HCT116 (cell line): Measurements from ENCODE around the gene RPAP3. TPM values are rescaled to one million over a fixed set of nuclear protein-coding genes. Genes with fewer than 3 reads are reported as not detected.

Experiments
- ATAC-seq: fragments of 200-7000 bp; cut with Tn5 transposase; 2 replicates; pipeline ENCODE4 v1.9.1; 2020; ENCODE audit warnings: mild to moderate bottlenecking, moderate library complexity
- BruUV-seq: library from RNA; stranded (reverse); fragments of 400-500 nt; replicated peaks from 2 replicates; lab custom pipeline; 2021; lab: Mats Ljungman, UMichigan
- CTCF ChIA-PET: fragments of 300-600 bp; sonication (Branson Sonifier 250); formaldehyde crosslinking; loops from one replicate; lab custom pipeline; 2021; ENCODE audit warnings: antibody characterized with exemption; lab: Charles Lee
- POLR2A ChIA-PET: fragments of 300-600, 350-600 bp; sonication (Branson Sonifier 250); formaldehyde crosslinking; loops from one replicate; lab custom pipeline; 2021; ENCODE audit warnings: antibody characterized with exemption; lab: Charles Lee
- RAD21 ChIA-PET, 2 experiments: fragments of 300-600 bp; sonication (Branson Sonifier 250); formaldehyde crosslinking; loops; one replicate each; lab custom pipeline; 2023; ENCODE audit warnings: low total read pairs in 2 of 2; ENCODE audit not compliant: uncharacterized antibody in 2 of 2, unreplicated experiment in 2 of 2, low non-redundant PET in 1 of 2; lab: Charles Lee
- DNase-seq: peaks from one replicate; pipeline ENCODE4 v3.0.0-alpha.2; 2010; ENCODE audit warnings: low read depth, low spot score
- H2AFZ ChIP-seq: fragments of 200-600 bp; shearing (Covaris generic), sonication (generic); 2 replicates; pipeline ENCODE4 v1.6.1; 2017; ENCODE audit warnings: low read depth, mixed run types, mixed read lengths, antibody characterized with exemption, low read length; ENCODE audit not compliant: poor library complexity, severe bottlenecking
- H3K27ac ChIP-seq: 2 replicates; pipeline ENCODE4 v1.5.1; 2012; ENCODE audit warnings: low read depth, low read length
- H3K27me3 ChIP-seq: fragments of 200-600 bp; sonication (generic); 2 replicates; pipeline ENCODE4 v1.6.1; 2016; ENCODE audit warnings: mixed run types, low read length, mixed read lengths; ENCODE audit not compliant: insufficient read depth
- H3K36me3 ChIP-seq, 2 experiments: fragments of 200-500 bp in 1 of 2; fragments of 200-600 bp in 1 of 2; sonication (Bioruptor generic) in 1 of 2; sonication (generic) in 1 of 2; 2 replicates each; pipeline versions ENCODE4 v1.5.1 to v1.6.1; 2014 to 2016; ENCODE audit warnings: low read length in 2 of 2, inconsistent platforms in 1 of 2, mixed read lengths in 1 of 2, mixed run types in 1 of 2; ENCODE audit not compliant: insufficient read depth in 2 of 2, control insufficient read depth in 1 of 2
- H3K4me1 ChIP-seq, 2 experiments: fragments of 200-600 bp in 1 of 2; sonication (generic) in 1 of 2; 2 replicates each; pipeline versions ENCODE4 v1.5.1 to v1.6.1; 2012 to 2017; ENCODE audit warnings: low read length in 2 of 2, inconsistent platforms in 1 of 2, mild to moderate bottlenecking in 1 of 2, mixed read lengths in 1 of 2, mixed run types in 1 of 2, moderate library complexity in 1 of 2; ENCODE audit not compliant: insufficient read depth in 2 of 2, control insufficient read depth in 1 of 2
- H3K4me2 ChIP-seq: fragments of 200-600 bp; sonication (generic); 2 replicates; pipeline ENCODE4 v1.6.1; 2017; ENCODE audit warnings: mixed run types, low read length, mixed read lengths
- H3K4me3 ChIP-seq, 2 experiments: fragments of 200-600 bp in 1 of 2; sonication (generic) in 1 of 2; replicated peaks in 1 of 2; 2 replicates each; pipeline ENCODE4 v1.5.1; 2011 to 2016; ENCODE audit warnings: low read length in 2 of 2, control low read depth in 1 of 2, low read depth in 1 of 2, mild to moderate bottlenecking in 1 of 2, mixed read lengths in 1 of 2, mixed run types in 1 of 2
- H3K79me2 ChIP-seq: fragments of 200-600 bp; sonication (generic); 2 replicates; pipeline ENCODE4 v1.6.1; 2017; ENCODE audit warnings: mild to moderate bottlenecking, mixed run types, low read length, moderate library complexity, mixed read lengths; ENCODE audit not compliant: insufficient read depth
- H3K9ac ChIP-seq: fragments of 200-600 bp; sonication (generic); 2 replicates; pipeline ENCODE4 v1.6.1; 2016; ENCODE audit warnings: low read length, mixed read lengths
- H3K9me2 ChIP-seq: fragments of 200-600 bp; sonication (generic), shearing (Covaris generic); 2 replicates; pipeline ENCODE4 v1.6.1; 2017; ENCODE audit warnings: mixed run types, mild to moderate bottlenecking, moderate library complexity; ENCODE audit not compliant: insufficient read depth
- H3K9me3 ChIP-seq, 2 experiments: fragments of 200-500 bp in 1 of 2; fragments of 200-600 bp in 1 of 2; sonication (Bioruptor generic) in 1 of 2; sonication (generic) in 1 of 2; 2 replicates each; pipeline ENCODE4 v1.6.1; 2014 to 2017; ENCODE audit warnings: low read length in 2 of 2, mixed read lengths in 2 of 2, inconsistent platforms in 1 of 2, low read depth in 1 of 2, mild to moderate bottlenecking in 1 of 2, mixed run types in 1 of 2, moderate library complexity in 1 of 2; ENCODE audit not compliant: control insufficient read depth in 1 of 2, insufficient read depth in 1 of 2
- H4K20me1 ChIP-seq: fragments of 200-600 bp; sonication (generic), shearing (Covaris generic); 2 replicates; pipeline ENCODE4 v1.6.1; 2017; ENCODE audit warnings: mixed run types, mild to moderate bottlenecking, moderate library complexity; ENCODE audit not compliant: insufficient read depth
- ATF3 ChIP-seq: IDR thresholded peaks from 2 replicates; pipeline ENCODE4 v1.6.1; 2012
- CBX3 ChIP-seq: IDR thresholded peaks from 2 replicates; pipeline ENCODE4 v1.6.1; 2012; ENCODE audit warnings: low read depth
- CEBPB ChIP-seq: IDR thresholded peaks from 2 replicates; pipeline ENCODE4 v1.6.1; 2012; ENCODE audit warnings: low read depth
- EGR1 ChIP-seq: IDR thresholded peaks from 2 replicates; pipeline ENCODE4 v1.6.1; 2012; ENCODE audit warnings: low read depth
- ELF1 ChIP-seq: IDR thresholded peaks from 2 replicates; pipeline ENCODE4 v1.6.1; 2012; ENCODE audit warnings: low read depth, borderline replicate concordance
- EZH2 ChIP-seq: fragments of 200-600 bp; sonication (generic); IDR thresholded peaks from 2 replicates; pipeline ENCODE4 v1.6.1; 2017; ENCODE audit warnings: antibody characterized with exemption, mixed run types
- EZH2phosphoT487 ChIP-seq: fragments of 200-600 bp; IDR thresholded peaks from 2 replicates; pipeline ENCODE4 v1.6.1; 2018; ENCODE audit warnings: antibody characterized with exemption, borderline replicate concordance
- FOSL1 ChIP-seq: IDR thresholded peaks from 2 replicates; pipeline ENCODE4 v1.6.1; 2012; ENCODE audit warnings: low read depth
- JUND ChIP-seq: IDR thresholded peaks from 2 replicates; pipeline ENCODE4 v1.6.1; 2012
- MAX ChIP-seq: IDR thresholded peaks from 2 replicates; pipeline ENCODE4 v1.6.1; 2012
- POLR2A ChIP-seq: IDR thresholded peaks from 2 replicates; pipeline ENCODE4 v1.7.0; 2011; ENCODE audit warnings: borderline replicate concordance; ENCODE audit not compliant: insufficient read depth, insufficient read length; ENCODE audit errors: extremely low read depth
- POLR2AphosphoS5 ChIP-seq: IDR thresholded peaks from 2 replicates; pipeline ENCODE4 v1.6.1; 2011; ENCODE audit warnings: mild to moderate bottlenecking, low read depth, low read length, moderate library complexity
- RAD21 ChIP-seq: IDR thresholded peaks from 2 replicates; pipeline ENCODE4 v1.6.1; 2012; ENCODE audit warnings: low read depth, mild to moderate bottlenecking
- SIN3A ChIP-seq: IDR thresholded peaks from 2 replicates; pipeline ENCODE4 v1.6.1; 2012; ENCODE audit warnings: low read depth
- SP1 ChIP-seq: IDR thresholded peaks from 2 replicates; pipeline ENCODE4 v1.6.1; 2012; ENCODE audit warnings: low read depth
- SRF ChIP-seq: IDR thresholded peaks from 2 replicates; pipeline ENCODE4 v1.6.1; 2012; ENCODE audit warnings: low read depth
- ZBTB33 ChIP-seq: IDR thresholded peaks from 2 replicates; pipeline ENCODE4 v1.6.1; 2011; ENCODE audit warnings: mild to moderate bottlenecking, low read length, moderate library complexity; ENCODE audit not compliant: insufficient replicate concordance; ENCODE audit errors: extremely low read depth
- ZNF274 ChIP-seq: fragments of 200-500 bp; sonication (Bioruptor generic); IDR thresholded peaks from 2 replicates; pipeline ENCODE4 v1.6.1; 2014; ENCODE audit warnings: mild to moderate bottlenecking, low read depth, low read length, inconsistent platforms
- intact Hi-C: fragments of 100-400 bp; cut with micrococcal nuclease; formaldehyde crosslinking; loops from 2 replicates; pipeline ENCODE4 v1.10.0; 2022
- total RNA-seq: library from RNA; stranded (reverse); gene quantifications from one replicate; pipeline ENCODE4 v1.2.1, GENCODE V29; 2021; ENCODE audit not compliant: unreplicated experiment

The RPAP3 gene
- total RNA-seq, 1 experiment from 2014 or later = 48.3 TPM

- H3K4me1 ChIP-seq = no peaks in the 10 kb centered on the region
- intact Hi-C loops = no loop called here
- no peaks in the 10 kb centered on the region for H3K36me3 ChIP-seq
- ATAC-seq (no peak), DNase-seq (no peak)
- H3K79me2 ChIP-seq = no peaks in the 10 kb centered on the region
- CTCF ChIA-PET = no interaction called here
- no TSS peak for BruUV-seq
- no peak overlapping the region for H3K4me2 ChIP-seq
- H3K9me3 ChIP-seq = peaks cover 16% of the 10 kb centered on the region in 2 experiments; a peak in 3 of 4 replicates
- POLR2A ChIA-PET = no interaction called here
- RAD21 ChIA-PET = no interaction called here
- H4K20me1 ChIP-seq = no peaks in the 10 kb centered on the region
- no peaks in the 10 kb centered on the region for H3K27me3 ChIP-seq
- TF ChIP-seq ZBTB33 (no peak), CBX3 (no peak), POLR2AphosphoS5 (no peak), EGR1 (no peak), ELF1 (no peak), SP1 (no peak), SRF (no peak), EZH2phosphoT487 (no peak), SIN3A (no peak), ATF3 (no peak), ZNF274 (no peak), EZH2 (no peak), RAD21 (no peak), JUND (no peak), CEBPB (no peak), MAX (no peak), FOSL1 (no peak), POLR2A (no peak)
- no peak overlapping the region for H3K27ac ChIP-seq
- H3K9ac ChIP-seq = no peak overlapping the region
- H2AFZ ChIP-seq = no peak overlapping the region
- H3K4me3 ChIP-seq = no peak overlapping the region
- H3K9me2 ChIP-seq = no peaks in the 10 kb centered on the region
These were observed 93.9 kb downstream of the RPAP3 start for GRCh38 chr12:47611906-47612305.

Other genes with a start within 250 kb of the RPAP3 start
- not detected for gene ENDOU, start 19.5 kb upstream of the RPAP3 start, total RNA-seq
- 1.8 TPM for gene RAPGEF3, start 52.9 kb upstream of the RPAP3 start, total RNA-seq
- gene SLC48A1, start 67.2 kb upstream of the RPAP3 start, total RNA-seq = 20.0 TPM
- 38.1 TPM for gene HDAC7, start 113.9 kb upstream of the RPAP3 start, total RNA-seq
- gene VDR, start 199.0 kb upstream of the RPAP3 start, total RNA-seq = 9.5 TPM